GM19467 (cell line): ENCODE data around the gene FNDC7.
"Not testable (repeated sequence)": the region's sequence is repeated elsewhere in the genome, so short reads cannot be mapped to it uniquely, and the experiment has no call there.

ENCODE experiments used
- ATAC-seq: cut with Tn5 transposase; IDR thresholded peaks from one replicate; pipeline ENCODE4 v1.9.1; 2021; ENCODE audit warnings: mild to moderate bottlenecking, moderate library complexity; ENCODE audit not compliant: unreplicated experiment

The FNDC7 gene

GRCh38 chr1:108692724-108693655 lies 19.7 kb upstream of the FNDC7 start:
- peak; percentile 35 for ATAC-seq

GRCh38 chr1:108695535-108695934 lies 17.2 kb upstream of the FNDC7 start:
- ATAC-seq: no peak

- no peak for ATAC-seq
Measured at GRCh38 chr1:108699375-108700332, 13.1 kb upstream of the FNDC7 start.

GRCh38 chr1:108701176-108701849 lies 11.4 kb upstream of the FNDC7 start:
- ATAC-seq: no peak

- ATAC-seq: not testable (repeated sequence)
Measured at GRCh38 chr1:108702109-108702508, 10.6 kb upstream of the FNDC7 start.

- no peak for ATAC-seq
Measured at GRCh38 chr1:108703939-108704338, 8.8 kb upstream of the FNDC7 start.

- ATAC-seq: no peak
Measured at GRCh38 chr1:108704496-108704895, 8.2 kb upstream of the FNDC7 start.

- ATAC-seq: no peak
Measured at GRCh38 chr1:108706643-108707042, 6.1 kb upstream of the FNDC7 start.

- ATAC-seq: no peak
Measured at GRCh38 chr1:108708691-108709660, 3.7 kb upstream of the FNDC7 start.

GRCh38 chr1:108715932-108716331 lies 3.2 kb downstream of the FNDC7 start:
- ATAC-seq: no peak

- no peak for ATAC-seq
Measured at GRCh38 chr1:108716437-108717230, 3.9 kb downstream of the FNDC7 start.

GRCh38 chr1:108717774-108718316 lies 5.1 kb downstream of the FNDC7 start:
- ATAC-seq: no peak

GRCh38 chr1:108718927-108719655 lies 6.4 kb downstream of the FNDC7 start:
- ATAC-seq: no peak

GRCh38 chr1:108719656-108720435 lies 7.1 kb downstream of the FNDC7 start:
- ATAC-seq: no peak

- no peak for ATAC-seq
Measured at GRCh38 chr1:108722292-108722691, 9.6 kb downstream of the FNDC7 start.

- ATAC-seq: no peak
Measured at GRCh38 chr1:108725906-108726305, 13.2 kb downstream of the FNDC7 start.

GRCh38 chr1:108728327-108728923 lies 15.7 kb downstream of the FNDC7 start:
- ATAC-seq: no peak
